ENCODE results near the gene CALU. TPM values are rescaled to one million over a fixed set of nuclear protein-coding genes. Genes with fewer than 3 reads are reported as not detected.

The CALU gene
- total and polyA plus RNA-seq, 2 donors (not counting 1 experiment from before 2014, with no cell fraction given): 5.1 to 11.2 TPM

- CTCF ChIA-PET: interaction anchor here (0.9 to 1.1 kb wide), 2 partner anchors 11 to 43 kb away, joined by 3 to 5 read pairs; partner anchors contain the start of gene CCDC136
- H3K79me2 ChIP-seq (ENCODE audit: control insufficient read depth, insufficient read depth, low read length): no peaks in the 10 kb centered on the region
- TF ChIP-seq EZH2 (IDR thresholded peaks at IDR 0.05; ENCODE audit: borderline replicate concordance, insufficient read depth, low read depth, low read length, poor library complexity, severe bottlenecking): no peak
- 93% methylated on average over 2 of the region's 5 CpGs for WGBS (ENCODE audit: insufficient coverage)
- H3K27ac ChIP-seq (ENCODE audit: low read length in 2 of 2): no peak overlapping the region
- no peak for ATAC-seq (ENCODE audit: low read depth)
- H4K20me1 ChIP-seq (ENCODE audit: control insufficient read depth, insufficient read depth, low read length, poor library complexity, severe bottlenecking): no peaks in the 10 kb centered on the region
- no peak overlapping the region for H3K4me3 ChIP-seq (ENCODE audit: control extremely low read depth in 1 of 5, extremely low read depth in 1 of 5, insufficient read depth in 1 of 5, low read depth in 2 of 5, low read length in 4 of 5)
- peaks cover 0 to 7% (median 2%) of the 10 kb centered on the region in 4 experiments for H3K27me3 ChIP-seq (replicated peaks in 1 of 4; ENCODE audit: control extremely low read depth in 1 of 4, control insufficient read depth in 3 of 4, insufficient read depth in 4 of 4, low read length in 3 of 4)
- Mint-ChIP-seq H3K9me3 (ENCODE audit: insufficient read depth) (peaks cover 7% of the 10 kb centered on the region), H3K27ac (no peak overlapping the region), H3K4me3 (no peak overlapping the region), H3K4me1 (no peaks in the 10 kb centered on the region), H3K27me3 (peaks cover 7% of the 10 kb centered on the region)
- H3K4me2 ChIP-seq (replicated peaks; ENCODE audit: low read depth, low read length, poor library complexity, severe bottlenecking): no peak overlapping the region
- POLR2A ChIA-PET: no interaction called here
- intact Hi-C loops (cut with micrococcal nuclease): no loop called here
- H3K4me1 ChIP-seq (ENCODE audit: control insufficient read depth in 2 of 2, insufficient read depth in 2 of 2, low read length in 2 of 2): no peaks in the 10 kb centered on the region
- peaks cover 2 to 7% (median 3%) of the 10 kb centered on the region in 3 donors for H3K9me3 ChIP-seq (ENCODE audit: control extremely low read depth in 1 of 3, control insufficient read depth in 2 of 3, insufficient read depth in 1 of 3, low read length in 2 of 3)
- no peaks in the 10 kb centered on the region for H3K36me3 ChIP-seq (replicated peaks in 1 of 2; ENCODE audit: control extremely low read depth in 1 of 2, control insufficient read depth in 1 of 2, extremely low read depth in 1 of 2, insufficient read depth in 2 of 2, low read length in 1 of 2)
- no peak for DNase-seq
- H3K9ac ChIP-seq (ENCODE audit: low read length): no peak overlapping the region
- H2AFZ ChIP-seq (ENCODE audit: insufficient read depth, low read depth, low read length, poor library complexity, severe bottlenecking): no peak overlapping the region
Measured at GRCh38 chr7:128781126-128781525, 42.0 kb downstream of the CALU start.

- Histone ChIP-seq H3K4me2 (replicated peaks; ENCODE audit: low read depth, low read length, poor library complexity, severe bottlenecking) (no peak overlapping the region), H3K27me3 (replicated peaks in 1 of 4; ENCODE audit: control extremely low read depth in 1 of 4, control insufficient read depth in 3 of 4, insufficient read depth in 4 of 4, low read length in 3 of 4) (peaks cover 0 to 7% (median 2%) of the 10 kb centered on the region in 4 experiments), H2AFZ (ENCODE audit: insufficient read depth, low read depth, low read length, poor library complexity, severe bottlenecking) (no peak overlapping the region), H3K79me2 (ENCODE audit: control insufficient read depth, insufficient read depth, low read length) (no peaks in the 10 kb centered on the region), H3K27ac (ENCODE audit: low read length in 2 of 2) (no peak overlapping the region), H3K4me1 (ENCODE audit: control insufficient read depth in 2 of 2, insufficient read depth in 2 of 2, low read length in 2 of 2) (no peaks in the 10 kb centered on the region), H4K20me1 (ENCODE audit: control insufficient read depth, insufficient read depth, low read length, poor library complexity, severe bottlenecking) (no peaks in the 10 kb centered on the region), H3K9me3 (ENCODE audit: control extremely low read depth in 1 of 3, control insufficient read depth in 2 of 3, insufficient read depth in 1 of 3, low read length in 2 of 3) (peaks cover 2 to 7% (median 3%) of the 10 kb centered on the region in 3 donors), H3K9ac (ENCODE audit: low read length) (no peak overlapping the region), H3K4me3 (ENCODE audit: control extremely low read depth in 1 of 5, extremely low read depth in 1 of 5, insufficient read depth in 1 of 5, low read depth in 2 of 5, low read length in 4 of 5) (no peak overlapping the region), H3K36me3 (replicated peaks in 1 of 2; ENCODE audit: control extremely low read depth in 1 of 2, control insufficient read depth in 1 of 2, extremely low read depth in 1 of 2, insufficient read depth in 2 of 2, low read length in 1 of 2) (no peaks in the 10 kb centered on the region)
- CTCF ChIA-PET: interaction anchor here (0.9 kb wide), 1 partner anchor 42 kb away, joined by 5 read pairs; no protein-coding TSS in a partner anchor
- POLR2A ChIA-PET: interaction anchor here (0.6 kb wide), 1 partner anchor 79 kb away, joined by 3 read pairs; no protein-coding TSS in a partner anchor
- no peak for TF ChIP-seq CTCF (IDR thresholded peaks at IDR 0.05)
- TF ChIP-seq EZH2 (IDR thresholded peaks at IDR 0.05; ENCODE audit: borderline replicate concordance, insufficient read depth, low read depth, low read length, poor library complexity, severe bottlenecking): no peak
- no peak for DNase-seq
- intact Hi-C loops (cut with micrococcal nuclease): no loop called here
- Mint-ChIP-seq H3K4me3 (no peak overlapping the region), H3K9me3 (ENCODE audit: insufficient read depth) (peaks cover 7% of the 10 kb centered on the region), H3K27me3 (peaks cover 3% of the 10 kb centered on the region), H3K27ac (no peak overlapping the region), H3K4me1 (no peaks in the 10 kb centered on the region)
- no peak for ATAC-seq (ENCODE audit: low read depth)
- WGBS (ENCODE audit: insufficient coverage): 56% methylated on average over 1 of the region's 3 CpGs
Measured at GRCh38 chr7:128781851-128782250, 42.7 kb downstream of the CALU start.

All from B cell (primary cell).